Breast epithelium (tissue), 4 donors: ENCODE measurements around the gene DTWD1. TPM values are rescaled to one million over a fixed set of nuclear protein-coding genes. Genes with fewer than 3 reads are reported as not detected.

Source experiments
- DNase-seq, 2 donors: peaks; one replicate each; pipeline ENCODE4 v3.0.0-alpha.2; 2019; ENCODE audit warnings: low spot score in 2 of 2
- H3K27ac ChIP-seq, 2 donors: fragments of 200-600 bp; sonication (generic) in 1 of 2; one replicate each; pipeline ENCODE4 v1.5.1; 2016 to 2019; ENCODE audit warnings: mild to moderate bottlenecking in 1 of 2
- H3K27me3 ChIP-seq, 2 donors: fragments of 200-600 bp; sonication (generic) in 1 of 2; one replicate each; pipeline versions ENCODE4 v1.5.1 to v1.6.0; 2017 to 2019; ENCODE audit warnings: control low read depth in 1 of 2, mild to moderate bottlenecking in 1 of 2
- H3K36me3 ChIP-seq: fragments of 200-600 bp; one replicate; pipeline ENCODE4 v1.5.1; 2019
- H3K4me1 ChIP-seq, 2 donors: fragments of 200-600 bp; sonication (generic); one replicate each; pipeline ENCODE4 v1.5.1; 2016 to 2019; ENCODE audit warnings: control low read depth in 1 of 2
- H3K4me3 ChIP-seq, 3 donors: fragments of 200-600 bp; sonication (generic); 1 replicate in 2 of 3; 2 replicates in 1 of 3; pipeline ENCODE4 v1.5.1; 2016 to 2019; ENCODE audit warnings: mild to moderate bottlenecking in 3 of 3, moderate library complexity in 2 of 3
- H3K9me3 ChIP-seq, 2 donors: fragments of 200-600 bp; sonication (generic) in 1 of 2; one replicate each; pipeline ENCODE4 v1.5.1; 2016 to 2019; ENCODE audit warnings: control low read depth in 1 of 2
- POLR2A ChIP-seq: fragments of 450-650 bp; IDR thresholded peaks from one replicate; pipeline ENCODE4 v1.6.1; 2016; ENCODE audit warnings: antibody characterized with exemption, mild to moderate bottlenecking, moderate library complexity
- POLR2AphosphoS5 ChIP-seq, 3 donors: sonication (generic); formaldehyde crosslinking; IDR thresholded peaks; one replicate each; pipeline ENCODE4 v1.6.1; 2017; ENCODE audit warnings: antibody characterized with exemption in 3 of 3
- intact Hi-C: fragments of 100-400 bp; cut with DNase I; formaldehyde crosslinking; loops from one replicate; pipeline ENCODE4 v1.15.1; 2023; ENCODE audit warnings: low total_unique reads
- total RNA-seq, 3 donors: library from RNA; depleted of rRNA; stranded (reverse); fragments of >200 nt; gene quantifications; one replicate each; pipeline ENCODE4 v1.1.0, GENCODE V29; 2016
- TF ChIP-seq, protein P1 (sequence below), 3 donors: fragments of 450-650 bp; IDR thresholded peaks; one replicate each; pipeline ENCODE4 v1.5.1; 2016 to 2017; ENCODE audit warnings: antibody characterized with exemption in 3 of 3, mild to moderate bottlenecking in 3 of 3, moderate library complexity in 3 of 3

Gene DTWD1
- total RNA-seq, 3 donors from 2014 or later, result 21.6 to 35.4 (median 33.8) TPM

- H3K9me3 ChIP-seq, result peaks cover 0 to under 1% of the 10 kb centered on the region in 2 donors
- no peak for TF ChIP-seq POLR2A
- TF ChIP-seq, protein P1, sequence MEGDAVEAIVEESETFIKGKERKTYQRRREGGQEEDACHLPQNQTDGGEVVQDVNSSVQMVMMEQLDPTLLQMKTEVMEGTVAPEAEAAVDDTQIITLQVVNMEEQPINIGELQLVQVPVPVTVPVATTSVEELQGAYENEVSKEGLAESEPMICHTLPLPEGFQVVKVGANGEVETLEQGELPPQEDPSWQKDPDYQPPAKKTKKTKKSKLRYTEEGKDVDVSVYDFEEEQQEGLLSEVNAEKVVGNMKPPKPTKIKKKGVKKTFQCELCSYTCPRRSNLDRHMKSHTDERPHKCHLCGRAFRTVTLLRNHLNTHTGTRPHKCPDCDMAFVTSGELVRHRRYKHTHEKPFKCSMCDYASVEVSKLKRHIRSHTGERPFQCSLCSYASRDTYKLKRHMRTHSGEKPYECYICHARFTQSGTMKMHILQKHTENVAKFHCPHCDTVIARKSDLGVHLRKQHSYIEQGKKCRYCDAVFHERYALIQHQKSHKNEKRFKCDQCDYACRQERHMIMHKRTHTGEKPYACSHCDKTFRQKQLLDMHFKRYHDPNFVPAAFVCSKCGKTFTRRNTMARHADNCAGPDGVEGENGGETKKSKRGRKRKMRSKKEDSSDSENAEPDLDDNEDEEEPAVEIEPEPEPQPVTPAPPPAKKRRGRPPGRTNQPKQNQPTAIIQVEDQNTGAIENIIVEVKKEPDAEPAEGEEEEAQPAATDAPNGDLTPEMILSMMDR (IDR thresholded peaks at IDR 0.05), result peak in 2 of 3 donors; percentile 31 to 40
- intact Hi-C loops, result no loop called here
Observed at GRCh38 chr15:49620199-49620598, 649 bp upstream of the DTWD1 start.

GRCh38 chr15:49621401-49621811 lies 558 bp downstream of the DTWD1 start:
- Histone ChIP-seq H3K9me3 (peaks cover 0 to 6% of the 10 kb centered on the region in 2 donors), H3K4me1 (peaks cover 0 to 12% of the 10 kb centered on the region in 2 donors), H3K27ac (peak overlapping the region; percentile 93 to 95), H3K4me3 (peak overlapping the region; percentile 75 to 84 (median 79)), H3K27me3 (no peaks in the 10 kb centered on the region), H3K36me3 (peaks cover 4% of the 10 kb centered on the region)
- intact Hi-C loops, result no loop called here
- TF ChIP-seq, protein P1 (IDR thresholded peaks at IDR 0.05), result no peak
- no peak for TF ChIP-seq POLR2A
- no peak for TF ChIP-seq POLR2AphosphoS5 (IDR thresholded peaks at IDR 0.05)
- no peak for DNase-seq

More at GRCh38 chr15:49620199-49620598, 649 bp upstream of the DTWD1 start:
- peak overlapping the region; percentile 75 to 84 (median 79) for H3K4me3 ChIP-seq
- no peaks in the 10 kb centered on the region for H3K27me3 ChIP-seq
- H3K27ac ChIP-seq, result peak overlapping the region; percentile 93 to 95
- H3K36me3 ChIP-seq, result peaks cover 4% of the 10 kb centered on the region
- DNase-seq, result no peak
- peaks cover 0 to 12% of the 10 kb centered on the region in 2 donors for H3K4me1 ChIP-seq

GRCh38 chr15:49621887-49622286 lies 1.0 kb downstream of the DTWD1 start:
- H3K4me1 ChIP-seq, result peaks cover 0 to 12% of the 10 kb centered on the region in 2 donors
- H3K27me3 ChIP-seq, result no peaks in the 10 kb centered on the region
- intact Hi-C loops, result no loop called here
- H3K27ac ChIP-seq, result peak overlapping the region; percentile 93 to 95
- peak overlapping the region; percentile 75 to 84 (median 79) for H3K4me3 ChIP-seq
- DNase-seq, result no peak
- H3K9me3 ChIP-seq, result peaks cover 0 to 6% of the 10 kb centered on the region in 2 donors
- TF ChIP-seq POLR2A, result no peak
- TF ChIP-seq, protein P1 (IDR thresholded peaks at IDR 0.05), result no peak
- TF ChIP-seq POLR2AphosphoS5 (IDR thresholded peaks at IDR 0.05), result no peak
- H3K36me3 ChIP-seq, result peaks cover 4% of the 10 kb centered on the region

GRCh38 chr15:49622561-49622960 lies 1.7 kb downstream of the DTWD1 start:
- peaks cover 0 to 12% of the 10 kb centered on the region in 2 donors for H3K4me1 ChIP-seq
- H3K36me3 ChIP-seq, result no peaks in the 10 kb centered on the region
- intact Hi-C loops, result no loop called here
- DNase-seq, result no peak
- H3K9me3 ChIP-seq, result peaks cover 0 to 6% of the 10 kb centered on the region in 2 donors
- H3K27me3 ChIP-seq, result no peaks in the 10 kb centered on the region
- peak overlapping the region in 2 of 3 donors; percentile 75 to 84 for H3K4me3 ChIP-seq
- TF ChIP-seq, protein P1 (IDR thresholded peaks at IDR 0.05), result no peak
- TF ChIP-seq POLR2A, result no peak
- no peak for TF ChIP-seq POLR2AphosphoS5 (IDR thresholded peaks at IDR 0.05)
- peak overlapping the region in 1 of 2 donors; percentile 44 for H3K27ac ChIP-seq

- Histone ChIP-seq H3K36me3 (no peaks in the 10 kb centered on the region), H3K4me1 (peaks cover 0 to 12% of the 10 kb centered on the region in 2 donors), H3K4me3 (peak overlapping the region in 1 of 3 donors; percentile 84), H3K27ac (peak overlapping the region in 1 of 2 donors; percentile 1), H3K9me3 (peaks cover 0 to 6% of the 10 kb centered on the region in 2 donors), H3K27me3 (no peaks in the 10 kb centered on the region)
- no peak for TF ChIP-seq POLR2AphosphoS5 (IDR thresholded peaks at IDR 0.05)
- intact Hi-C loops, result no loop called here
- no peak for DNase-seq
Observed at GRCh38 chr15:49624056-49624455, 3.2 kb downstream of the DTWD1 start.
